ENCODE data around the gene GPER1. TPM values are rescaled to one million over a fixed set of nuclear protein-coding genes. Genes with fewer than 3 reads are reported as not detected.
"Not testable (repeated sequence)": the region's sequence is repeated elsewhere in the genome, so short reads cannot be mapped to it uniquely, and the experiment has no call there.

The GPER1 gene
- total RNA-seq, 1 experiment from 2014 or later = not detected

DNA sequence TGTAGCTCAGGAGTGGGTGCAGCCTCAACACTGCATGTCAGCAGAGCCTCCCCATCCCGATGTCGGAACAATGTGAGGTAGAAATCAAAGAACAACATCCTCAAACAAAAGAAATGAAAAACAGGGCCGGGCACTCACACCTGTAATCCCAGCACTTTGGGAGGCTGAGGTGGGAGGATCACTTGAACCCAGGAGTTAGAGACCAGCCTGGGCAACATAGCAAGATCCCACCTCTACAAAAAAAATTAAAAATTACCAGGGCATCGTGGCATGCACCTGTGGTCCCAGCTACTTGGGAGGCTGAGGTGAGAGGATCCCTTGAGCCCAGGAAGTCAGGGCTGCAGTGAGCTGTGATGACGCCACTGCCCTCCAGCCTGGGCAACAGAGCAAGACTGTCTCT lies 55.1 kb downstream of the GPER1 start:
- H3K9me3 ChIP-seq (replicated peaks); H3K27ac ChIP-seq; H3K27me3 ChIP-seq (replicated peaks); H3K4me1 ChIP-seq (replicated peaks); H3K4me3 ChIP-seq; DNase-seq (ENCODE audit: low read depth in 1 of 2, low spot score in 2 of 2); H3K36me3 ChIP-seq: not testable (repeated sequence)

Other genes starting within 250 kb of the GPER1 start
- 35.4 and 36.1 TPM in 2 replicates for gene GET4, start 211.6 kb upstream of the GPER1 start, total RNA-seq (2014; rRNA removed; shearing (Covaris generic))
- 3.5 TPM in 1 of 2 replicates, not detected in the other for gene ADAP1, start 133.4 kb upstream of the GPER1 start, total RNA-seq (2014; rRNA removed; shearing (Covaris generic))
- gene COX19, start 112.6 kb upstream of the GPER1 start, total RNA-seq (2014; rRNA removed; shearing (Covaris generic)) = 8.4 and 9.6 TPM in 2 replicates
- not detected in 2 replicates for gene CYP2W1, start 104.9 kb upstream of the GPER1 start, total RNA-seq (2014; rRNA removed; shearing (Covaris generic))
- gene GPR146, start 43.6 kb upstream of the GPER1 start, total RNA-seq (2014; rRNA removed; shearing (Covaris generic)) = 0.08 and 0.72 TPM in 2 replicates
- gene ZFAND2A, start 72.1 kb downstream of the GPER1 start, total RNA-seq (2014; rRNA removed; shearing (Covaris generic)) = 28.5 and 51.5 TPM in 2 replicates
- not detected in 2 replicates for gene UNCX, start 144.8 kb downstream of the GPER1 start, total RNA-seq (2014; rRNA removed; shearing (Covaris generic))